ENCODE data around the gene SPSB1.
A peak's percentile ranks its signal among the peaks of the same experiment; 100 is the strongest.
"Not testable (repeated sequence)": the region's sequence is repeated elsewhere in the genome, so short reads cannot be mapped to it uniquely, and the experiment has no call there.

The SPSB1 gene

GRCh38 chr1:9279172-9279840 is 13.4 kb upstream of the SPSB1 start:
- DNase-seq (ENCODE audit: low read depth): no peak

DNA sequence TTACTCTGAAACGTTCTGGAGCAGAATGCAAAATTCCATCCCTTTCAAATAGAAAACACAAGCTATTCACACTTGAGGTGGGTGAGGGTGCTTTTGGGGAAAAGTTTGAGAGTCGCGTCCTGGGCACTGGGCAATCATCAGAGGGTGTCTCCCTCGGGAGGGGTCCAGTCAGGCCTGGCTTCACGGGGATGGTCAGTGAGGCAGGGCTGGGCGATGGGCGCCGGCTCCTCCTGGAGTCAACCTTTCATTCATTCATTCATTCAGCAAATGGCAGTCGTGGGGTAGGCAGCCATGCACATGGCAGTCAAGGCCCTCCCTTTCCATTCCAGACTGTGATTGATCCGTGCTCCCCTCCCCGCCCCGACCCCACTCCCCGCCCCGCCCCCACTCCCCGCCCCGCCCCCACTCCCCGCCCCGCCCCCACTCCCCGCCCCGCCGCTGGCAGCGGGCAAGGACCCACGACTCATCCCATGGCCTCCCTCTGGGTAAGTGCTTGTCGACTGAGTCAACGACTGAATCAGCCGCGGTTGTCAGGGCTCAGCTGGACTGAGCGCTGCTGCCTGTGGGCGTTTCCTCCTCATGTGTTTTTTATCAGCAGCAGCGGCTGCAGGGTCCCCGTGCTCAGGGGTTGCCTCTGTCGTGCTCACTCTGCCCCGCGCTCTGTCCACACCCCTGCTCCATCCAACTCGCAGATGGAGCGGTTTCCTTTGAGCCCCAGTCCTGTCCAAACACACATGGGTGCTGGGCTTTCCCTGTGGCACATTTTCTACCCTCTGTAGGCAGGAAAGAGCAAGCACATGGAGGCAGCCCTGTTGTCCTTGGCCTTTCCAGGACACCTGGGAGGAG is 12.5 kb upstream of the SPSB1 start:
- peak; percentile 46 for DNase-seq (ENCODE audit: low read depth)

GRCh38 chr1:9281071-9281827 is 11.4 kb upstream of the SPSB1 start:
- DNase-seq (ENCODE audit: low read depth): no peak

- no peak for DNase-seq (ENCODE audit: low read depth)
These were observed 10.6 kb upstream of the SPSB1 start for GRCh38 chr1:9281908-9282695.

DNA sequence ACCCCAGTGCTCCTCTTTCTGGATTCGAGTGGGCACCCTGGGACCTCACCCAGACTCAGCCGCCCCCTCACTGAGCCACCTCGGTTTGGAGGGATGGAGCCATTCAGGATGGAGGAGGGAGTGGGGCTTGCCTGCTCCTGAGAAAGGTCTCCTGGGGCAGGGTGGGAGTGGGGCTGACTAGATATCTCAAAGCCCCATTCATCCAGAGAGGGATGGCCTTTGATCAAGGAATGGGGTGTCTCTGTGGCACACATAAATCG is 10.1 kb upstream of the SPSB1 start:
- DNase-seq (ENCODE audit: low read depth): no peak

DNA sequence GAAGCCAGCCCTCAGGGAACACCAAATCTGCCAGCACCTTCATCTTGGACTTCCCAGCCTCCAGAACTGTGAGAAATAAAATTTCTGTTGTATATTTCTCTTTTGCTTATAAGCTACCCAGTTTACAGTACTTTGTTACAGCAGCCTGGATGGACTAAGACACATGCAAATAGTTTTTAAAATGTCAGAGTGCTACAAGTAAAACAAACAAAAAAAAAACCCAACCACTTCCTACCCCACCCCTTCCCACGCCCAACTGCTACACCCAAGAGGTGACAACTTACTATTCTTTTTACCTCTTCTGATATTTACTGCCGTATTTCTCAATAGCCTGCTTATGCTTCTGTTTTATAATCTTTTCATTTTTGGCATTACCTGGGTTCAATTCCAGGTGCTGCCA is 8.6 kb upstream of the SPSB1 start:
- DNase-seq (ENCODE audit: low read depth): no peak

DNA sequence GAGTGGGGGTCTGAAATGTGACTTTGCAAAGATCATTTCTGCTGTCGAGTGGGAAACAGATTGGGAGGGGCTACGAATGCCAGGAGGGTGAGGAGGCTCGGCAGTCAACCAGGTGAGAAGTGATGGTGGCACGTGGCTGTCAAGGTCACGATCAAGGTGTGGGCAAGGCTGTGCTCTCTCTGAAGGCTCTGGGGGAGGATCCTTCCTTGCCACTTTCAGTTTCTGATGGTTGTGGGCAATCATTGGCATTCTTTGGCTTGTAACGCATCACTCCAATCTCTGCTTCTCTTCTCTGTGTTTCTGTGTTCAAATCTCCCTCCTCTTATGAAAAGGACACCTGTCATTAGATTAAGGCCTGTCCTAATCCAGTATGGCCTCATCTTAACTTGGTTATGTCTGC is 6.1 kb upstream of the SPSB1 start:
- no peak for DNase-seq (ENCODE audit: low read depth)

- peak; percentile 75 for DNase-seq (ENCODE audit: low read depth)
These were observed 3.6 kb upstream of the SPSB1 start for GRCh38 chr1:9289090-9289534.

DNA sequence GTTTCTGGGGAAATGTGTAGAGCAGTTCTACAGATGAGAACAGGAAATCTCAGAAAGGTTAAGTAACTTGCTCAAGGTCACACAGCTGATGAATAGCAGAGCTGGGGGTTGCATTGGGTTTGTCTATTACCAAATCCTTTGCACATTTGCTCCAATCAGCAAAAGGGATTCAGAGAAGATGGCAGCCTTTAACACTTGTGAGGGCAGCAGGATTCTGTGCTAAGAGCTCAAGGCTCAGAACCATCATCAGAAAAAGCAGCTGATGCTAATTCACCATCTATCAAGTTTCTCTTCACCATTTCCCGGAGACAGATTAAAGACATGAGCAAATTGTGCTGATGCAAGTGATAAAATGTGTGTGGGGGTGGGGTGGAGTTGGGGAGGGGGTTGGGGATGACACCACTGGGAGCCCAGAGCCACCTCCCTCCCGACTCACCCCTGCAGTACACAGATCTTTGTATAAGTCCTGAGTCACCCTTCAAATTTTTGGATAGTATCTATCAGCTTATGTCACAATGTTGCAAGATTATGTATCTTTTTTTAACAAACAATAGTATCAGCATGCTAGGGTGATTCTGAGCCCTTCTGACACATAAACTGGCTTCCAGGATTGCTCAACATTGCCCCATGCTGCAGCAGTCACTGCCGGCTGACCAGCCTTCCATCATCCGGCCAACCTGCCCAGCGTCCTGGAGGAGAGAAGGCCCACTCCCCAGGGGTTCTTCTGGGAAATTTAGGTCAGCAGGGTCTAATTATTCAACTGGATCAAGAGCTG is 2.8 kb upstream of the SPSB1 start:
- DNase-seq (ENCODE audit: low read depth): no peak

GRCh38 chr1:9291914-9292360 is 757 bp upstream of the SPSB1 start:
- no peak for DNase-seq (ENCODE audit: low read depth)

- no peak for DNase-seq (ENCODE audit: low read depth)
These were observed 493 bp downstream of the SPSB1 start for GRCh38 chr1:9293241-9293532.

DNA sequence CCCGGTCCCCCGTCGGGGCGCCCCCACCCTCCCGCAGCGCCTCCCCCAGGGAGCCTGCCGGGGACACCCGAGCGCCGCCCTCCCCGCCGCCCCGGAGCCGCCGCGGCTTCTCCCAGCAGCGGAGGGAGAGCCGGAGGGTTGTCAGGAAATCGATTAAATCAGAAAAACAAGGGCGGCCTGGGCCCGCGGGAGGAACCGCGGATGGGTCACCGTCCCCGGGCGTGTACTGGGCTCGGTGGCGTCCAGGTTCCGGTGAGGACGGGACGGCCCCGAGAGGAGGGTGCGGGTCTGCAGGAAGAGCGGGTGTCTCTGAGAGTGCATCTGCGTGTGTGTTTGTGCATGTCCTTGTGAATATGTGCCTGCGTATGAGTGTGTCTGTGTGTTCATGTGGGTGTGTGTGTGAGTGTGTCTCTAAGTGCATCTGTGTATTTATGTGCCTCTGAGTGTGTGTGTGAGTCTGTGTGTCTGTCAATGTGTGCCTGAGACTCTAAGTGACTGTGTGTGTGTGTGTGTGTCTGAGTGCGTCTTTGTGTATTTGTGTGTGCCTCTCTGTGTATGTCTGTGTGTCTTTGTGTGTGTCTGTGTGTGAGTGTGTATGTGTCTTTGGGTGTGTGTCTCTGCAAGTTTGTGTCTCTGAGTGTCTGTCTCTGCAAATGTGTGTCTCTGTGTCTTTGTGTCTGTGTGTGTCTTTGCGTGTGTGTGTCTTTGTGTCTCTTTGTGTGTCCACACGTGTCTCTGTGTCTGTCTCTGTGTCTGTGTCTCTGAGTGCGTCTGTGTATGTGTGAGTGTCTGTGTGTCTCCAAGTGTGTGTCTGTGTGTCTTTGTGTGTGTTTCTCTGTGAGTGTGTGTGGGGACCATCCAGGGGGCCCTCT is 1.1 kb downstream of the SPSB1 start:
- no peak for DNase-seq (ENCODE audit: low read depth)

DNA sequence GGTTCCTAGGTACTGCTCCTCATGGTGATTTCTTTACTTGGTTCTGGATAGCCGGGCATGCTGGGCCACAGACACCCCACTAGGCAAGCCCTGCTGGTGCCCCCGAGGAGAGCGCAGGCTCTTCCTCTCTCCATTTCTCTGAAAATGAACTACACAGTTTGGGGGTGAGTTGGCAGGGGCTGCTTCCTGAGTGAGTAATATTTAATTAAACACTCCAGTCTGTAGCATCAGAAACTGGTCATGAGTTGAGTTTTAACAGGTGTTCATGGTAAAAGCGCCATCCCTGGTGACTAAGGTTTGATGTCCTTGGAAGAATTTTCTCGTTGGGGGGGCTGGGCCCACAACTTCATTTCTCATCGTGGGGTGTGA is 1.7 kb downstream of the SPSB1 start:
- DNase-seq (ENCODE audit: low read depth): no peak

DNA sequence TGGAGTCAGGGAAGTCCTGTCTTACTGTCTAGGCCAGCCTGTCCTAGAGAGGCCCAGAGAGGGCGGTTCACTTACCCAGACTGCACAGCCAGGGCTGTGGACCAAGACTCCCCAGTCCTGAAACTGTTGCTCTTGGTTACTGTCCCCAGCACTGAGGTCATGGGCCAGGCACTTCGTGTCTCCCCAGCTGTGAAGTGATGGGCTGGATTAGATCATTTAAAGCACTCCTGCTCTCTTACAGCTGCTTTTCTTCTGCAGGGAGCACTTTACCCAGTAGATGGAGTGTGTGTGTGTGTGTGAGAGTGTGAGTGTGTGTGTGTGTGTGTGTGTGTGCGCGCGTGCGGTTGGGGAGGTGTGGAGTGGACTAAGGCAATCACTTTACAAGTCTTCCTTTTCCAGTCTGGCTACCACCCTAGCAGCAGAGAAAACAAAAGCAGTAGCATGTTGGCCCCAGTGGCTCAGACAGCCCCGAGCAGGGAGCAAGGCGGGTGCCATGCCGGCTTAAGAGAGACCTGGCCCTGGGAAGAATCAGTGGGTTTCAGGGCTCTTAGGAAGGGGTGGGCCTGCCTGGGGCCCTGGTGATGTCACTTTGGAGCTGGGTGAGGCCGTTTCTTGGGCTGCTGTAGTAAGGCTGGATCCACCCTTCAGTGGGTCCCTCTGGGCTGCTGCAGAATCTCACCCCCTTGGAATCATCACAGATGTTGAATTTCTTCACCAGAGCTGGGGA is 2.4 kb downstream of the SPSB1 start:
- no peak for DNase-seq (ENCODE audit: low read depth)

- no peak for DNase-seq (ENCODE audit: low read depth)
These were observed 3.2 kb downstream of the SPSB1 start for GRCh38 chr1:9295884-9296283.

GRCh38 chr1:9296850-9297249 is 4.2 kb downstream of the SPSB1 start:
- no peak for DNase-seq (ENCODE audit: low read depth)

GRCh38 chr1:9297831-9298230 is 5.1 kb downstream of the SPSB1 start:
- no peak for DNase-seq (ENCODE audit: low read depth)

- no peak for DNase-seq (ENCODE audit: low read depth)
These were observed 5.6 kb downstream of the SPSB1 start for GRCh38 chr1:9298282-9298681.

GRCh38 chr1:9299571-9300541 is 7.2 kb downstream of the SPSB1 start:
- not testable (repeated sequence) for DNase-seq (ENCODE audit: low read depth)
